Right renal pelvis (tissue), 4 donors: ENCODE results near the gene PRR35. TPM values are rescaled to one million over a fixed set of nuclear protein-coding genes. Genes with fewer than 3 reads are reported as not detected.

Source experiments
- polyA plus RNA-seq, 4 donors: library from polyadenylated mRNA; unstranded; fragments of 120-200 nt; gene quantifications; one replicate each; pipeline ENCODE4 v1.2.1, GENCODE V29; 2013; ENCODE audit not compliant: insufficient read length in 4 of 4

The PRR35 gene
- polyA plus RNA-seq, 4 donors, result 10.5 to 18.4 (median 11.0) TPM

Other genes with a start within 250 kb of the PRR35 start
- 10 to 100 TPM; 16.9 to 23.0 (median 17.6) TPM for gene AXIN1, start 207.7 kb upstream of the PRR35 start, polyA plus RNA-seq
- gene MRPL28, start 189.9 kb upstream of the PRR35 start, polyA plus RNA-seq, result 10 to 100 TPM; 68.4 to 92.6 (median 70.9) TPM
- gene PGAP6, start 178.4 kb upstream of the PRR35 start, polyA plus RNA-seq, result 10 to 100 TPM; 56.8 to 71.3 (median 58.8) TPM
- 100 to 1,000 TPM; 110 to 143 (median 117) TPM for gene NME4, start 163.2 kb upstream of the PRR35 start, polyA plus RNA-seq
- gene DECR2, start 158.5 kb upstream of the PRR35 start, polyA plus RNA-seq, result 10 to 100 TPM; 17.8 to 40.4 (median 32.2) TPM
- 100 to 1,000 TPM in 1 of 4 donors, 10 to 100 TPM in 3; 72.7 to 100 (median 91.3) TPM for gene RAB11FIP3, start 134.7 kb upstream of the PRR35 start, polyA plus RNA-seq
- gene CAPN15, start 32.7 kb upstream of the PRR35 start, polyA plus RNA-seq, result 10 to 100 TPM; 23.1 to 35.7 (median 26.3) TPM
- gene NHLRC4, start 6.6 kb downstream of the PRR35 start, polyA plus RNA-seq, result 1 to 10 TPM; 7.2 to 9.9 (median 8.0) TPM
- gene PIGQ, start 9.6 kb downstream of the PRR35 start, polyA plus RNA-seq, result 10 to 100 TPM; 54.7 to 75.4 (median 65.0) TPM
- gene RAB40C, start 29.7 kb downstream of the PRR35 start, polyA plus RNA-seq, result 10 to 100 TPM; 17.1 to 28.6 (median 19.9) TPM
- 1 to 10 TPM; 1.4 to 2.8 (median 1.7) TPM for gene WFIKKN1, start 70.6 kb downstream of the PRR35 start, polyA plus RNA-seq
- gene METTL26, start 75.9 kb downstream of the PRR35 start, polyA plus RNA-seq, result 10 to 100 TPM; 46.8 to 75.5 (median 51.3) TPM
- gene MCRIP2, start 81.4 kb downstream of the PRR35 start, polyA plus RNA-seq, result 10 to 100 TPM; 15.4 to 28.0 (median 17.3) TPM
- gene WDR90, start 89.0 kb downstream of the PRR35 start, polyA plus RNA-seq, result 10 to 100 TPM; 28.1 to 49.7 (median 37.7) TPM
- gene RHOT2, start 107.7 kb downstream of the PRR35 start, polyA plus RNA-seq, result 100 to 1,000 TPM in 1 of 4 donors, 10 to 100 TPM in 3; 70.5 to 111 (median 77.6) TPM
- 1 to 10 TPM in 3 of 4 donors, under 1 TPM in 1; 0.91 to 2.7 (median 1.8) TPM for gene RHBDL1, start 115.3 kb downstream of the PRR35 start, polyA plus RNA-seq
- 100 to 1,000 TPM in 3 of 4 donors, 10 to 100 TPM in 1; 93.2 to 138 (median 122) TPM for gene STUB1, start 120.0 kb downstream of the PRR35 start, polyA plus RNA-seq
- 10 to 100 TPM; 64.4 to 85.4 (median 66.1) TPM for gene JMJD8, start 123.9 kb downstream of the PRR35 start, polyA plus RNA-seq
- gene WDR24, start 130.0 kb downstream of the PRR35 start, polyA plus RNA-seq, result 10 to 100 TPM in 3 of 4 donors, 1 to 10 TPM in 1; 10.0 to 14.0 (median 10.8) TPM
- gene FBXL16, start 145.4 kb downstream of the PRR35 start, polyA plus RNA-seq, result 1 to 10 TPM in 3 of 4 donors, under 1 TPM in 1; 0.79 to 1.8 (median 1.2) TPM
- gene METRN, start 154.7 kb downstream of the PRR35 start, polyA plus RNA-seq, result 10 to 100 TPM in 1 of 4 donors, 1 to 10 TPM in 3; 5.8 to 17.0 (median 9.3) TPM
- gene ANTKMT, start 160.8 kb downstream of the PRR35 start, polyA plus RNA-seq, result 10 to 100 TPM; 13.5 to 27.8 (median 14.4) TPM
- gene CCDC78, start 166.0 kb downstream of the PRR35 start, polyA plus RNA-seq, result 1 to 10 TPM; 1.1 to 3.6 (median 1.8) TPM
- 1 to 10 TPM; 3.1 to 7.3 (median 3.2) TPM for gene HAGHL, start 166.7 kb downstream of the PRR35 start, polyA plus RNA-seq
- gene CIAO3, start 180.6 kb downstream of the PRR35 start, polyA plus RNA-seq, result 10 to 100 TPM; 21.0 to 28.5 (median 25.2) TPM
- gene MSLN, start 200.3 kb downstream of the PRR35 start, polyA plus RNA-seq, result 10 to 100 TPM; 11.4 to 33.7 (median 22.2) TPM
- 10 to 100 TPM; 10.6 to 21.7 (median 12.0) TPM for gene RPUSD1, start 228.0 kb downstream of the PRR35 start, polyA plus RNA-seq
- 10 to 100 TPM; 23.3 to 33.3 (median 25.9) TPM for gene CHTF18, start 228.2 kb downstream of the PRR35 start, polyA plus RNA-seq
- gene GNG13, start 240.3 kb downstream of the PRR35 start, polyA plus RNA-seq, result under 1 TPM in 3 of 4 donors, not detected in 1; 0.18 to 0.37 (median 0.36) TPM